GM18951 (cell line): ENCODE data around the gene MAP3K20.

ENCODE experiments used
- POLR2A ChIP-seq: IDR thresholded peaks from 4 replicates; pipeline ENCODE4 v1.6.1; 2011; ENCODE audit warnings: mild to moderate bottlenecking; ENCODE audit not compliant: insufficient read length, insufficient read depth; ENCODE audit errors: extremely low read depth
- in situ Hi-C: fragments of 300-500 bp; cut with MboI; formaldehyde crosslinking; loops from one replicate; pipeline ENCODE4 v1.12.0; 2022; ENCODE audit warnings: low sequenced_read_pairs, mixed read lengths, inconsistent platforms; ENCODE audit not compliant: unreplicated experiment

The MAP3K20 gene

DNA sequence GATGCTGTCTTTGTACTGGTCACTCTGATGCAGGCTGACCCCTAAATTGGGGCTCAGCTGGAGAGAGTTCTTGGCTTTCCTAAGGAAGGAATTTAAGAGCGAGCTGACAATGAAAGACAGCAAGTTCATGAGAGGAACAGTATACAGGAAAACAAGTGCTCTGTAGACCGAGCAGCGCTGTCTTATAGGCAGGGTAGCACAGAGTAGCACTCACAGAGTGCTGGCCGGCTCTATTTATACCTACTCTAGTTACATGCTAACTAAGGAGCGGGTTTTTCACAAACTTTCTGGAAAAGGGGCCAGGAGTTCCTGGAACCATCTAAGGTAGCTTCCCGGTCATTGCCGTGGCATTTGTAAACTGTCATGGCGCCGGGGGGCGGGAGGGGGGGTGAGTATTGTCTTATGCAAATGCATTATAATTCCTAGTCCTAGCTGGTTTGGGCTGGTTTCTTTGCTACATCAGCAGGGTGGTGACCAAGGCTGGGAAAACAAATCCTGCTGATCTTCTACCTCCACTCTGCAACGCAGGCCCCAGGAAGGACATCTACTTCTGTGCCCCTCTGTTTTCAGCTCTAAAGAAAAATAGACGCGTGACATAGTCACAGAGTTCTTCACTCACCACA lies 31.6 kb upstream of the MAP3K20 start:
- TF ChIP-seq POLR2A: no peak
- in situ Hi-C loops: no loop called here

DNA sequence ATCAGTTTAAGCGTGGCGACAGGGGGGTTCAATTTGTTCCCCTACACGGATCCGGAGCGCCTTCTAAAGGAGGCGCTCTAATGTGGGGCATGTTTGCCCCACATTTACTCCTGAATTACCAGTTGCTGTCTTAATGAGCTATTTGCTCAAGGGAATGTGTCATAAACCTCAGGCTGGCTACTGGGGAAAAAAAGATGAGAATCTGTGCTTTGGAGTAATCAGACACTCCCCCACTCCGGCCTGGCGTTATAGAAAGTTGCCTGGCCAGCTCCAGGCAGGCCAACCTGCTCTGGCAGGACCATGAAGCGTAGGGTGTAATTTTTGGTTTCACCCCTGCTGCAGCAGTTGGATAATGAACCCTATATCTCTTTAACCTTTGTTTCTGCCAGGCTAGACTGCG lies 31.0 kb upstream of the MAP3K20 start:
- TF ChIP-seq POLR2A: no peak

DNA sequence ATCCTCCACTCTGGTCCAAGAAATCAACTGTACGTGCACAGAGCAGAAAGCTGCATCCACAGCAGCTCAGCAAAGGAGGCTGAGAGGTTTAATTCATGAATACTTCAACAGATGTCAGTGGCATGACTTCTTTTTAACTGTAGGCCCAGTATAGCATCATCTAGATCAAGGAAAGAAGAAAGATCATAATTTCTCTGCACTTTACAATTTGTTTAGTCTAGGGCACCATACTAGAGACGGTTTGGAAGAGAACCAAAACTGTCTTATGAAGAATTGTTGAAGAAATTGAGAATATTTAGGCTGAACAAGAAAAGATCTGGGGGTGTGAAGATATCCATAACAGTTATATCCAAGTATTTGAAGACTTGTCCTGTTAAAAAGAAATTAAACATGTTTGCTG lies 30.5 kb upstream of the MAP3K20 start:
- in situ Hi-C loops: no loop called here
- no peak for TF ChIP-seq POLR2A

More for the DNA sequence above, 31.0 kb upstream of the MAP3K20 start:
- in situ Hi-C loops: no loop called here

GRCh38 chr2:173048522-173048896 lies 27.1 kb upstream of the MAP3K20 start:
- in situ Hi-C loops: no loop called here
- TF ChIP-seq POLR2A: no peak

DNA sequence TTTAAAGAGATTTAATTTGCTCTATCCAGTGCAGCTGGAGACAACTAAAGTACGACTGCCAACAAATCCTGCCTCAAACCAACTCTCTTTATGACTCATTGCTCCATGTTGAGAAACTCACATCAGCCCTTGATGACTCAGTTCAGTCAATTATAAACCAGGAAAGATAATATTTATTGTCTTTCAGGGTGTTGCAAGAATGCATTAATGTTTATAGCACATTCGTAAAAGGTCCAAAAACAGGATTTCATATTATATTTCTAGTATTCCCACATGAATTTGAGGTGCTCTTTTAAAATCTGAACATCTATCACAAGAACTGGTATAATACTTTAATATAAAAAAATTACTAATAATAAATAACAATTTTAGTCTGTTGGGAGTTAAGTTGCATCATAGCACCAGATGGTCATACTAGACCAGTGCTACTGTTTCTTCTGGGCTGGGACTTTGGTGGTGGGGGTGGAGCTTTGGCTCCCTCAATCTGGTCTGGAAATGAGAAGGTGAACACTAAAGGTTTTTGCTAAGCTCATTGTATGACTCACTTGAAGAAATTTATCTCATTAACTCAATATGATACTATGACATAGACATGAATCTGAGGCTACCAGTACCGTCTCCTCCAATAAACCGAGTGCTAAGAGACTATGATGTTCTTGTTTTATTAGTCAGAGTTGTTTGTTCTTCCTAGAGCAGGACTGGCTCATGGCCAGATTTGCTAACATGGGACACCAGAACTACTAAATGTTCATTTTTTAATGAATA lies 26.6 kb upstream of the MAP3K20 start:
- TF ChIP-seq POLR2A: no peak
- in situ Hi-C loops: no loop called here

DNA sequence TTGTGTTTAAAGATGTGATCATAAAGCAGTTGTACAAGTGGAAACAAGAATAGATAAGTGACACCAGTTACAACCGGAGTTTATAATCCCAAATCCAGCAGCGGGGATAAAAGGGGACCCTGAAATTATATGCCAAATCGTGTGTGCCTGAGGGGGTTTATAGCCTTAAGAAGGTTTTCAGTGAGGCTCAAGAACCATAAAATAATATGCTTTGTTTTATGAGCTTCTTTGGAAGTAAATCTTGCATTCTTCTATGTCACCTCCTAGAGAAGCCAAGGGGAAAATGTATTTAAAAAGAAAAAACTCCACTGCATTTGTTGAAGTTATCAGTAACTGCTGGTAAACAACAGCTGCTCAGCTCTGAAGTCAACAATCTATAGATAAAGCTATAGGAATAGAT lies 25.8 kb upstream of the MAP3K20 start:
- in situ Hi-C loops: no loop called here
- no peak for TF ChIP-seq POLR2A

- no peak for TF ChIP-seq POLR2A
- in situ Hi-C loops: no loop called here
Observed at GRCh38 chr2:173050684-173051083, 25.0 kb upstream of the MAP3K20 start.

GRCh38 chr2:173051463-173052215 lies 24.0 kb upstream of the MAP3K20 start:
- no peak for TF ChIP-seq POLR2A
- in situ Hi-C loops: no loop called here

DNA sequence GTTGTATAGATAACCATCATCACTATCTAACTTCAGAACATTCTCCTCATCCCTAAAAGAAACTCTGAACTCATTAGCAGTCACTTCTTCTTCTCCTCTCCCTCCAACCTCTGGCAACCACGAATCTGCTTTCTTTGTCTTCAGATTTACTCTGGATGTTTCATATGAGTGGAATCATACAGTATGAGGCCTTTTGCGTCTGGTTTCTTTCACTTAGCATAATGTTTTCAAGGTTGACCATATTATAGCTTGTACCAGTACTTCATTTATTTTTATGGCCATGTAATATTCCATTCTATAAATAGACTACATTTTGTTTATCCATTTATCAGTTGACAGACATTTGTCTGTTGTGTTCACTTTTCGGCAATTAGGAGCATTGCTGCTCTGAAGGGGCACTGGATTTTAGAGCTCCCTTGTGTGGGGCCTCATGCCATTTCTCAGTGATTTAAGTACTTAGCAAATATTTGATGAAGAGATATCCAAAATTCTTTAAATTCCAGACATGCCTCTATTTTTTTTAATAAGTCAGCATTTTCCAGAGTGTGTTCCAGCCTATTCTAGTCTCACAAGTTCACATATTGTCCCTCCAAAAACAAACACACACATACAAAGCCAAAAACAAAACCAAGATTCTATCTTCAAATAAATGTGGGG lies 22.5 kb upstream of the MAP3K20 start:
- in situ Hi-C loops: no loop called here
- TF ChIP-seq POLR2A: no peak

- in situ Hi-C loops: no loop called here
- TF ChIP-seq POLR2A: no peak
Observed at GRCh38 chr2:173054466-173054865, 21.2 kb upstream of the MAP3K20 start.

DNA sequence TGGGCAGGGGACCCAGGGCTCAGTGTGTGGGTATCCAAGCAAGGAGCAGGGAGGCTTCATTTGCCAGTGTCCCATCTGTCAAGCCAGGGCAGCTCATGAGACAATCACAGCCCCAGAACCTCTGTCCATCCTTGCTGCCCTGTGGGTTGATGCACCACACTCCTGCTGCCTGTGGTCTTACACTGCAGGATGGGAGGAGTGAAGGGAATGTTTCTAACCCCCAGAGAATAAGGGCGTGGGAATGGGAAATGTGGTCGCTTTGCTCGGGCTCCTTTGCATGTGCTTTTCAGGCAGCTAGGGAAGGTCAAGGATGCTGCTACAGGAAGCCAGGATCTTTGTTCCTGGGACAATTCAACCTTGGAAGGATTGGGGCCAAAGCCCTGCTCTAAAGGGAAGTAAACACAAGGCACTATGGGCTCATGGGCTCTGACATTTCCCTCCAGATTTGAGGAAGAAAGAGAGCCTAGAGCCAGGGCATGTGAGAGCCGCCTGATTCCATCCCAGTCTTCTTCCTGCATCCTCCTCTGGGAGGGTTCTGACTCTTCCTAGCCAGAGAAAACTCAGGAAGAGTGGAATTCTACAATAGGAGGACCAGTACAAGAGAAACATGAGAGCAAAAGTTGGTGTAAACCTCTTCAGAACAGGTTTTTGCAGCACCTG lies 18.8 kb upstream of the MAP3K20 start:
- in situ Hi-C loops: no loop called here
- TF ChIP-seq POLR2A: no peak

- in situ Hi-C loops: no loop called here
- TF ChIP-seq POLR2A: no peak
Observed at GRCh38 chr2:173058097-173058496, 17.5 kb upstream of the MAP3K20 start.

DNA sequence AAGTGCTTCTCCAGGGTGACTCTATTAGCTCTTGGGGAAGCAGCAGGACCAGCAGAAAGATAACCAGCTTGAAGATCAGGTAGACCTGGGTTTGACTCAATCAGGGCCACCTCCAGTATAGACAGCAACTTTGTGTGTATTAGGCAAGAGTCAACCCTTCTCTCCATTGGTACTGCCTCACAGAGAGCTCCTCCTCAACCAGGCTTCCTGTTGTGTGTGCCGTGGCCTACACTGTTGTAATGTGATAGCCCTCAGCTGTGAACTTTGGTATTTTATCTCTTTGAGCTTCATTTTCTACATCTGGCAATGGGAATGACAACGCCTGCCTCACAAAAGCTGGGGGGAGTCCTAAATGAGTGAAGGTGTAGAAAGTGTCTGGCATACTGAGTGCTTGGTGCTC lies 17.0 kb upstream of the MAP3K20 start:
- TF ChIP-seq POLR2A: no peak
- in situ Hi-C loops: no loop called here
